ENCODE data around the gene CFAP157. TPM values are rescaled to one million over a fixed set of nuclear protein-coding genes. Genes with fewer than 3 reads are reported as not detected.
"Not testable (repeated sequence)": the region's sequence is repeated elsewhere in the genome, so short reads cannot be mapped to it uniquely, and the experiment has no call there.

The CFAP157 gene
- total RNA-seq, 2 donors from 2014 or later: not detected

DNA sequence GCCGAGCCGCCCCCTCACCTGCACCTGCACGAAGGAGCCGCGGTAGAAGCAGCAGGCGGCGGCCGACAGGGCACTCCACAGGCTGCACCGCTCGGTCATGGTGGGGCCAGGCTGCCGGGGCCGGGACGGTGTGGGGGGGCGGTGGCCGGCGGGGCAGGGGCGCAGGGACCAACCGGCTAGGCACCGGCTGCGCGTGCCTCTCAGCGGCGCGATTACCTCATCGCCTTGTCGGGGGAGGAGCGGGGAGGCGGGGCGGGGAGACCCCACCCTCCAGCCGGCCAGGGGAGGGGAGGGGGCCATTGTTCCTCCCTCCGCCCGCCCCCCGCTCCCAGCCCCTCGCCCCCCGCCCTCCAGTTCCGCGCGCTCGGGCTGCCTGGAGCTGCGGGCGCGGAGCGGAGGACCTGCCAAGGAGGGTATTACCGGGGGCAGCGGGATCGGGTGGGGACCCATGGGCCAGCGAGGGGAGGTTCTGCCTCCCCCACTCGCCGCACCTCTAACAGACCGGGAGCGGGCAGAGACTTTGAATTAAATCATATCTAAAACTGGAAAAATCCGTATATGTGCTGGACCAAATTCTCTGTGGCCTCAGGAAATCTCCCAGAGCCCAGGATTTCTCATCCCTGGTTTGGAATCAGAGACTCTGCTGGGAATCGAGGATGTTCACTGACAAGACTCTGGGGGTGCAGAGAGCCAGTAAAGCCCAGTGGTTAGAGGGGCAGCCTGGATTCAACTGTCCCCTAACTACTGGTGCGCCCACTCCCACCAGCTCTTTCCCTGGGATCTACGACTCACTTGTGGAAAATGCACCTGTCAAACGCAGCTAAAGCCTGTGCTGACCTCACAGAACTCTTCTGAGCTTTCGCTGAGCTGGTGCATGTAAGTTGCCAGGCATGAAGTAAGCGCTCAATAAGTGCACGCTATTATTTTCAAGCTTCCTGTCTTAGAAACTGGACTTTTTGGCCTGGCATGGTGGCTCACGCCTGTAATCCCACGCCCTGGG lies 48.6 kb downstream of the CFAP157 start:
- ATAC-seq (replicated peaks in 1 of 2) (no peak), DNase-seq (no peak)
- Mint-ChIP-seq H3K27ac (no peak overlapping the region), H3K27me3 (ENCODE audit: low read depth) (no peaks in the 10 kb centered on the region), H3K36me3 (ENCODE audit: insufficient read depth in 2 of 2) (peaks cover 0 to 10% of the 10 kb centered on the region in 2 donors), H3K9me3 (no peaks in the 10 kb centered on the region), H3K4me3 (no peak overlapping the region), H3K4me1 (ENCODE audit: low read depth) (no peaks in the 10 kb centered on the region)

DNA sequence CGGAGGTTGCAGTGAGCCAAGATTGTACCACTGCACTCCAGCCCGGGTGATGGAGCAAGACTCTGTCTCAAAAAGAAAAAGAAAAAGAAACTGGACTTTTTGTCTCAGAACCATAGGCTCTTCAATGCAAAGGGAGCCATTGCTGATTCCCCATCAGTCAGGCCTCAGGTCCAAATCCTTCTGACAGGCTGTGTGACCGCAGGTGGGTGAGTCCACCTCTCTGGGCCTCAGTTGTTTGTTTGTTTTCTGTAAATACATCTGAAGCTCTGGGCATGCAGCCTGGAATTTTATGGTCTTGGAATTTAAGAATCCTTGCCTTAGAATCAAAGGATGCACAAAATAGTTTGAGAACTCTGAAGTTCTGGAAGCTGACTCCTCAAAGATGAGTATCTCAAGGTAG lies 49.4 kb downstream of the CFAP157 start:
- H3K27ac Mint-ChIP-seq: no peak overlapping the region
- H3K36me3 Mint-ChIP-seq (ENCODE audit: insufficient read depth in 2 of 2): peaks cover 2 to 5% of the 10 kb centered on the region in 2 donors

DNA sequence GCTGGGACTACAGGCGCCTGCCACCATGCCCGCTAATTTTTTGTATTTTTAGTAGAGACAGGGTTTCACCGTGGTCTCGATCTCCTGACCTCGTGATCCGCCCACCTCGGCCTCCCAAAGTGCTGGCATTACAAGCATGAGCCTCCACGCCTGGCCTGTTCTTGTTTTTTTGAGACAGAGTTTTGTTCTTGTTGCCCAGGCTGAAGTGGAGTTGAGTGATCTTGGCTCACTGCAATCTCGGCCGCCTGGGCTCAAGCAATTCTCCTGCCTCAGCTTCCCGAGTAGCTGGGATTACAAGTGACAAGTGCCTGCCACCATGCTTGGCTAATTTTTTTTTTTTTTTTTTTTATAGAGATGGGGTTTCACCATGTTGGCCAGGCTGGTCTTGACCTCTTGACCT lies 50.0 kb downstream of the CFAP157 start:
- H3K9me3 Mint-ChIP-seq; H3K4me3 Mint-ChIP-seq; ATAC-seq (replicated peaks in 1 of 2); H3K27ac Mint-ChIP-seq; DNase-seq; H3K4me1 Mint-ChIP-seq (ENCODE audit: low read depth); H3K36me3 Mint-ChIP-seq (ENCODE audit: insufficient read depth in 2 of 2); H3K27me3 Mint-ChIP-seq (ENCODE audit: low read depth): not testable (repeated sequence)

More for the DNA sequence above, 49.4 kb downstream of the CFAP157 start:
- no peaks in the 10 kb centered on the region for H3K27me3 Mint-ChIP-seq (ENCODE audit: low read depth)
- H3K4me1 Mint-ChIP-seq (ENCODE audit: low read depth): no peaks in the 10 kb centered on the region
- DNase-seq (no peak), ATAC-seq (replicated peaks in 1 of 2) (no peak)
- no peaks in the 10 kb centered on the region for H3K9me3 Mint-ChIP-seq
- H3K4me3 Mint-ChIP-seq: no peak overlapping the region

DNA sequence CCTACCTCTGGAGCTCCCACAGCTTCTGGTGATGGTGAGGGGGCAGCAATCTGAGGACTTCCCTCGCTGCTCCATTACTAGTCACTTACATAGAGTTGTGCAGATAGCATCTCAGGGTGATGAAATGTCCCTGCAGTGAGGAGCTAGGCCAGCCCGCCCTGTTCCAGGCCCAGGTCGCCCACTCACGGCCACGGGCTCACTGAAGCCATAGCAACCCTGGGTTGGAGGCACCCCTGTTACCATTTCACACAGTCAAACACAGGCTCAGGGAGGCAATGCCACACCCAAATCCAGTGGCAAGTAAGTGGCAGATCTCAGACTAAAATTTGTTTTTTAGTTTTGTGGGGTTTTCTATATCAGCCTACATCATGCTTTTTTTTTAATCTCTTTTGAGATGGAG lies 52.1 kb downstream of the CFAP157 start:
- no peak overlapping the region for H3K4me3 Mint-ChIP-seq
- H3K9me3 Mint-ChIP-seq: no peaks in the 10 kb centered on the region
- no peaks in the 10 kb centered on the region for H3K27me3 Mint-ChIP-seq (ENCODE audit: low read depth)
- DNase-seq: no peak
- ATAC-seq (replicated peaks in 1 of 2): no peak
- peaks cover 10% of the 10 kb centered on the region for H3K4me1 Mint-ChIP-seq (ENCODE audit: low read depth)
- H3K36me3 Mint-ChIP-seq (ENCODE audit: insufficient read depth in 2 of 2): peaks cover 3 to 10% of the 10 kb centered on the region in 2 donors
- H3K27ac Mint-ChIP-seq: peak overlapping the region; percentile 67

DNA sequence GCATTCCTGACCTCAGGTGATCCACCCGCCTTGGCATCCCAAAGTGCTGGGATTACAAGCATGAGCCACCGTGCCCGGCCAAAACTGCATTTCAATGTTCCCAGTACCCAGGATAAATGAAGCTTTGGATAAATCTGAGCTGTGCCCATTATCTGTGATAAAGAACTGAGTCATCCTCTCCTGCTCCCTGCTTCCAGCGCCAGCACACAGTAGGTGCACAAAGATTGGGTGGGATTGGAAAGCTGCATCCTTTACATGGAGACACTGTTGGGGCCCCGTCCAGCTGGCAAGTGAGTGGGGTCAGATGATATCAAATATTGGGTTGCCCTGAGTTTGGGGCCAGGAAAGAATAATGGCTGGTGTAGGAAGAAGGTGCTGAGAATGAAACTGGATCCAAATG lies 54.3 kb downstream of the CFAP157 start:
- H3K27me3 Mint-ChIP-seq (ENCODE audit: low read depth): no peaks in the 10 kb centered on the region
- H3K36me3 Mint-ChIP-seq (ENCODE audit: insufficient read depth in 2 of 2): peaks cover 9 to 21% of the 10 kb centered on the region in 2 donors
- H3K27ac Mint-ChIP-seq: no peak overlapping the region

DNA sequence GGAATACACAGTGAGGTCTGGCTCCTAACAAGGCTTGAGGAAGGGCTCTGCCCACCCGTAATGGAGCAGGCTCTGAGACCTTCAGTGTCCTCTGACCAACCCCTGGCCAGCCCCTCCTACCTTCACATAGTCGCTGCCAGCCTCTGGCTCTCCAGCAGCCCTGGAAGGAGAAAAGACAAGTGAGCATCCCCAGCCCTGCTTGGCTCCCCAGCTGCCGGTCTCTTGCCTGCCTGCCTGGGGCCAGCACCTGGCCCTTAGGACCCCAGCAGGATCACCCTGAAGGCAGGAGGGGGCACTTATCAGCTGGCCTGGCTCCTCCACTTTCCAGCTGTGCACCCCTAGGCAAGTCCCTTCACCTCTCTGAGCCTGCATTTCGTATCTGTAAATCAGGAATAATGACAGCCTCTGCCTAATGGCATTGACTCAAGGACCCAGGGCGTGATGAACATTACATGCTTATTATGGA lies 54.7 kb downstream of the CFAP157 start:
- no peak for ATAC-seq (replicated peaks in 1 of 2)
- Mint-ChIP-seq H3K4me3 (no peak overlapping the region), H3K27me3 (ENCODE audit: low read depth) (no peaks in the 10 kb centered on the region), H3K9me3 (no peaks in the 10 kb centered on the region), H3K36me3 (ENCODE audit: insufficient read depth in 2 of 2) (peaks cover 11 to 25% of the 10 kb centered on the region in 2 donors), H3K4me1 (ENCODE audit: low read depth) (peaks cover 37% of the 10 kb centered on the region), H3K27ac (no peak overlapping the region)
- no peak for DNase-seq

More for the DNA sequence above, 54.3 kb downstream of the CFAP157 start:
- ATAC-seq (replicated peaks in 1 of 2): no peak
- no peak for DNase-seq
- Mint-ChIP-seq H3K4me3 (no peak overlapping the region), H3K9me3 (no peaks in the 10 kb centered on the region), H3K4me1 (ENCODE audit: low read depth) (peaks cover 32% of the 10 kb centered on the region)

GRCh38 chr9:127762111-127762676 lies 55.4 kb downstream of the CFAP157 start:
- no peak for DNase-seq
- ATAC-seq (replicated peaks in 1 of 2): no peak
- Mint-ChIP-seq H3K4me1 (ENCODE audit: low read depth) (peaks cover 43% of the 10 kb centered on the region), H3K9me3 (no peaks in the 10 kb centered on the region), H3K27me3 (ENCODE audit: low read depth) (no peaks in the 10 kb centered on the region), H3K36me3 (ENCODE audit: insufficient read depth in 2 of 2) (peaks cover 12 to 26% of the 10 kb centered on the region in 2 donors), H3K4me3 (no peak overlapping the region), H3K27ac (peak overlapping the region; percentile 68)

GRCh38 chr9:127763918-127764384 lies 57.2 kb downstream of the CFAP157 start:
- H3K4me1 Mint-ChIP-seq (ENCODE audit: low read depth): peaks cover 61% of the 10 kb centered on the region

GRCh38 chr9:127765418-127765817 lies 58.6 kb downstream of the CFAP157 start:
- Mint-ChIP-seq H3K27me3 (ENCODE audit: low read depth) (no peaks in the 10 kb centered on the region), H3K36me3 (ENCODE audit: insufficient read depth in 2 of 2) (peaks cover 17 to 30% of the 10 kb centered on the region in 2 donors), H3K4me1 (ENCODE audit: low read depth) (peaks cover 74% of the 10 kb centered on the region), H3K4me3 (peak overlapping the region in 1 of 2 donors; percentile 22), H3K27ac (peak overlapping the region; percentile 25), H3K9me3 (no peaks in the 10 kb centered on the region)
- DNase-seq (no peak), ATAC-seq (replicated peaks in 1 of 2) (no peak)

More at GRCh38 chr9:127763918-127764384, 57.2 kb downstream of the CFAP157 start:
- no peaks in the 10 kb centered on the region for H3K9me3 Mint-ChIP-seq
- ATAC-seq (replicated peaks in 1 of 2): peak; percentile 46 to 60
- no peak overlapping the region for H3K27ac Mint-ChIP-seq
- no peak overlapping the region for H3K4me3 Mint-ChIP-seq
- H3K27me3 Mint-ChIP-seq (ENCODE audit: low read depth): no peaks in the 10 kb centered on the region
- DNase-seq: no peak
- peaks cover 16 to 28% of the 10 kb centered on the region in 2 donors for H3K36me3 Mint-ChIP-seq (ENCODE audit: insufficient read depth in 2 of 2)

Other genes starting within 250 kb of the CFAP157 start
- 10 to 100 TPM; 14.5 to 26.6 TPM for gene STXBP1, start 94.7 kb upstream of the CFAP157 start, total RNA-seq
- gene PTRH1, start 8.7 kb downstream of the CFAP157 start, total RNA-seq: 1 to 10 TPM; 8.0 to 9.2 TPM
- 1 to 10 TPM in 1 of 2 donors, under 1 TPM in 1; 0.55 to 5.3 TPM for gene TTC16, start 9.1 kb downstream of the CFAP157 start, total RNA-seq
- gene TOR2A, start 28.3 kb downstream of the CFAP157 start, total RNA-seq: 10 to 100 TPM; 12.5 to 16.4 TPM
- 10 to 100 TPM; 59.5 to 65.8 TPM for gene SH2D3C, start 71.7 kb downstream of the CFAP157 start, total RNA-seq
- 100 to 1,000 TPM in 1 of 2 donors, 10 to 100 TPM in 1; 99.4 to 105 TPM for gene CDK9, start 79.0 kb downstream of the CFAP157 start, total RNA-seq
- 10 to 100 TPM; 53.4 to 57.6 TPM for gene FPGS, start 95.9 kb downstream of the CFAP157 start, total RNA-seq
- 10 to 100 TPM; 11.1 to 14.4 TPM for gene ENG, start 147.7 kb downstream of the CFAP157 start, total RNA-seq
- 10 to 100 TPM; 37.7 to 41.9 TPM for gene AK1, start 170.7 kb downstream of the CFAP157 start, total RNA-seq
- 10 to 100 TPM; 74.4 to 75.6 TPM for gene ST6GALNAC6, start 192.6 kb downstream of the CFAP157 start, total RNA-seq
- 10 to 100 TPM; 28.1 to 30.5 TPM for gene ST6GALNAC4, start 210.1 kb downstream of the CFAP157 start, total RNA-seq
- gene PIP5KL1, start 223.8 kb downstream of the CFAP157 start, total RNA-seq: 1 to 10 TPM; 4.4 to 6.4 TPM
- gene DPM2, start 230.9 kb downstream of the CFAP157 start, total RNA-seq: 10 to 100 TPM; 44.2 to 51.1 TPM